GM19328 (cell line): ENCODE measurements around the gene WNT5A.

Experiments
- ATAC-seq: cut with Tn5 transposase; IDR thresholded peaks from one replicate; pipeline ENCODE4 v1.9.1; 2021; ENCODE audit warnings: mild to moderate bottlenecking, moderate library complexity; ENCODE audit not compliant: unreplicated experiment

WNT5A gene

DNA sequence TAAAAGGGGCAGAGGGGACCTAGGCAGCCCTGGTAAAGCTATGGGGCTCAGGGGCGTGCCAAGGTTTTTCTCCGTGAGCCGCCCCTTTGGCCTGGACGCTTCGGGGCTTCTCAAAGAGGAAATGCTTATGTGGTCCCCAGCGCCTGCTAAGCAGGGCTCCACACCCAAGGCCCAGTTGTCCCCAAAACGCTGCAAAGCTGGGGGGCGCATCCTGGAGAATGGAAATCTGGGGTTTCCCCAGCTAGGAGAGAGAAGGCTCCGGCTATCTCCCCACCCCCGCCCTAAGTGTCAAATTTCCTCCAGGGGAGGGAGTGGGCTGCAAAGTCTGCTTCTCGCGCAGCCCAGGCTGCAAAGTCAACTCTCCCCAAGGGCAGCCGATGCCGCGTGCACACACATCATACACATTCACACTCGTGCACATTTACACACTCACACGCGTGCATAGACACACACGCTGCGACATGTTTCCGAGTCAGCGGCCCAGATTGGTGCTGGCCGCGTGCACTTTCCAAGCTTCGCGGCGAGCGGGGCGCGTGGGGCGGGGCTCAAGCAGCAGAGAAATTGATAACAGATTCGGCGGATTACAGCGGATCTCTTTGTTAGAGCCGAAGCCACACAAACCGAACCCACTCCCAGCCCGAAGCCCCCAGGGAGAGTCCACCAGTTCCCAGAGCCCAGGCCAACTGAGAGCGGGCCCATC is 4.5 kb downstream of the WNT5A start:
- no peak for ATAC-seq

DNA sequence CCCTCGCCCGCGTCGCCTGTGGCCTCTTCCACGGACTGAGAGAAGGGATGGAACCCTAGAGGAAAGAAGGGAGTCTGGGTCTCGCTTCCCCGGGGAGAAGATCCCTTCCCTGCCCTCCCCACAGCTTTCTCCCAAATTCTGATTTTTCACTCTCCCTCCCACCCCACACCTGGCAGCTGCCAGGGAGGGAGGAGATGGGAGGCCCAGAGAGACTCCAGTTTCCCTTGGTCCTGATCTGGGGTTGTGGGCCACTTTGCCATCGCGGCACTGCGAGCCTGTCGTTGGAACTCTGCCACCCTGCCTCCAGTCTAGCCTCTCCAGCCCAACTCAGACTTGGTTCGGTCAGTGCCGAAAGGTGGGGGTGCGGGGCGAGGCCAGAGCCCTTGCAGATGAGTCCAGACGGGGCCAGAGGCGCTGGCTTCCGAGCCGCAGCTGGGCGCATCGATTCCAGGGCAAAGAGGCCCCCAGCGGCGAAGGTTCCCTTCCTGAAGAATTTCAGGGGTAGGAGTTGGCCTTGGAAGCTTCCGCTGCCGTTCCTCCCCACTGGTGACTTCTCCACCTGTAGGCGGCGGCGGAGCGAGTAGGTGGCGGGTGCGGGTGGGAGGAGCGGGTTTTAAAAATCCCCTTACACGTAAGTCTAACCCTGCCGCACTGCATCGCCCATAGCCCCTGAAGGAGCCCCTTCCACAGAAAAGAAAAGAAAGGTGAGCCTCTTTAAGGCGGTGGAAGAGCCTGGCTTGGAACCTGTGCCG is 5.2 kb downstream of the WNT5A start:
- no peak for ATAC-seq

DNA sequence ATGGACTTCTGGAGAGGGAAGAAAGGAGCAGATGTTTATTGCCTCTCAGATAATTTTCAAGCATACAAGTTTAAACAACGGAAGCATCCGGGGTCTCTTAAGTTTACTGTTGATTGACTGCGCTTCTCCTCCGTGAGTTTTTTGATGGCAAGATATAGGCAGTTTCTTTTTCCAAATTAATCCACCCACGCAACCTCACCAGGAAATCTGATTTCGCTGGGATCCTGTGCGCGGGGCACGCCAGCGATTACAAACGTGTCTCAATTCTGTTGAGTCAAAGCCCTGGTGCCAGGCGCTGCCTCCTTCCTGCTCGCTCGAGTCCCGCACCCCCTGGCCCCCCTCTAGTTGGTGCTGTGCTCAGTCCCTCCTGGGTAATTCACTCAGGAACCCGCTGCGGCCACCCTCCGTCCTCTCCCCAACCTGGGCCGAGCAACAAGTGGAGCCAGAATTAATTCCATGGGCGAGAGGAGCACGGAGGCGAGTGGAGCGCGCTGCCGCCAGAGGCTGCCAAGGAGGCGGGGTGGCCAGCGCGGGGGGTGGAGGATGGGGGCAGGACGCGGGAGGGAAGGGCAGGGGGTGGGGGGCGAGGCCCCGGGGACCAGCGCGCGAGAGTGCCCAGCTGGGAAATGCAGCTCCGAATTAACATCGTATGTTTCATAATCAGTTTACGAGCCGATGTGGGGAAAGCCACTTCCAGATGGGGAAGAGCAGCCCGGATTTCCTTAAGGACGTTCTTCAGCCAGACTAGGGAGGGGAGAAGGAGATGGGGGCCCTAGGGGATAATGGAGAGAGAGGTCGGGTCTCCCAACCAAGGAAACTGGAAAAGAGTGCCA is 6.0 kb downstream of the WNT5A start:
- ATAC-seq, result no peak

DNA sequence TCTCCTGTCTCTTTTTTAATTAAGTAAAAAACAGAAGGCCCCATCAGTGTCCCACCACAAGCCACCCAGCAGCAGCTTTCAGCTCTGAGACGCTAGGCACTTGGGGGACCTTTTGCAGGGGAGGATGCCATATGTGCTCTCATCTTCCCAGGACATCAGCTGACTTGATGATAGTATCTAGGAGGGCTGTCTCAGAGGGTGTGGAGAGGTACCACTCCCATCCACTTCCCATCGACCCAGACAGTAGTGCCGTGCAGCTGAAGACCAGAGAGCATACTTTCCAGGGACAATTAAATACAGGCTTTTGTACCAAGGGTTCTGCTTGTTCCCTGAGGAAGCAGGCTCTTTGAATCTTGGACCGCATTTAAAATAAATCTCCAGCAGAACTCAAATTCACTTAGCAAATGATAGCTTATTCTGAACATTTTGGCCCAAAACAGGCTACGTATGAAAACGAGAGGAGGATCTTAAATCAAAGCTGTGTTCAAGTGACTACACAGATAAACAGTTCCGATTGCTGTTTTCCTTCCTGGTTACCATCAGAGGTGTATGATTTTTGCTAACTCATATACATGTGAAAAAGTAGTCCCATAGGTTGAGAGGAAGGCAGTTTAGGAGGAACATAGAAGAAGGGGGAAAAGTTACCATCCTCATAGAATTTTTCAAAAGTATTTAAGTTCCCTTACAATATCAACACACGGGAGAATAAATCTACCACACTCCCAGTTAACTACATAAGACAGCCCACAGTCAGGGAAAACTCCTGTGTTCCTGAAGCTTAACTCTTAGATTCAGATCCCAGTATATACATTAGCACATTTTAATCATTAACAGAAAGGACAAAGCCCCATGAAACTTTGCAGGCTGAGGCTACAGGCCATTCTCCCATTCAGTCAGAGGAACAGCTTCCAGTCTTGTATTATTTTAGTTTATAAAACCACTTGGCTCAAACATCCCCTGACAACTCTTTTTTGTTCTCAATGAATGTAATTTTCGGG is 9.5 kb downstream of the WNT5A start:
- ATAC-seq, result no peak

DNA sequence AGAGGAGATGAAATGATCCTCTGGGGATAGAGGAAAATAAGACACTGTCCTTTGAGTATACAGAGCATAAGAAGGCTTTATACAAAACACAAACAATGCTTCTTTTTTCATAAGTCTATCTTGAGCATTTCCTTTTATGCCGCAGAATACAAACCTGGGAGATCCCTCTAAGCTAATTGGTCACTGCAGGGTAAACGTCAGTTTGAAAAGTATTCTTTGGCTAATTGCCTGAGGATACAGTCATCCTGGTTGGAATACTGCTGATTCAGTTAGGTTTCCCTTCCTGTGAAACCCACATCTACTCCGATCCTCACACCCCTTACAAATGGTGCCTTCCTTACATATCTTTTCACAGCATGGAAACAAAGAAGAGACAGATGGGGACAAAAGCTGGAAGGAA is 10.6 kb downstream of the WNT5A start:
- ATAC-seq, result no peak

DNA sequence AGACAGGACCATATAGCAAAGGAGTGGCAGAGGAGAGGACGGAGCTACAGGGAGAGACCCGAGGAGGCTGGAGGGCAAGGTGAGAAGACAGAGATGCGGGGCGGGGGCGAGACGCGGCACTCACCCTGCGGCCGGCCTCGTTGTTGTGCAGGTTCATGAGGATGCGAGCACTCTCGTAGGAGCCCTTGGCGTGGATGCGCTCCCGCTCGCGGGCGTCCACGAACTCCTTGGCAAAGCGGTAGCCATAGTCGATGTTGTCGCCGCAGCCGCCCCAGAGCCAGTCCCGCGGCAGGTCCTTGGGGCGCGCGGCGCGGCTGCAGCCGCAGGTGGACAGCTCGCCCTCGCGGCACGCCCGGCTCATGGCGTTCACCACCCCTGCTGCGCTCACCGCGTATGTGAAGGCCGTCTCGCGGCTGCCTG is 12.9 kb downstream of the WNT5A start:
- ATAC-seq, result no peak

DNA sequence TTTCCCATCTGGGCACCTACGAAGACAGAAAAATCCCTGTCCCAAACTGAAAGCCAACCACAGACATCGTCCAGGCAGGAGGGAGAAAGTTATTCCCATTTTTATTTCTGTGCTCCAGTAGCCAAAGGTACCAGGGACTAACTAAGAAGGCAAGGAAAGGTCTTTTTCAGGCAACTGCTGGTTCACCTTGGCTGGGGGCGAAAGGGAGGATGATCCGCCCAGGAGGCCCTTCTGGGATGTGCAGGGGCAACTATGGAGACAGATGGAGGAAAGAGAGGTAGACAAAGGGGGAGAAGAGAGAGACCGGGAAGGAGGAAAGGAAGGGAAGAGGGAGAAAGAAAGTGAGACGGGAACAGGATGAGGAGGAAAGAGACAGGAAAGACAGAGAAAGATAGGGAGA is 13.3 kb downstream of the WNT5A start:
- ATAC-seq, result no peak

DNA sequence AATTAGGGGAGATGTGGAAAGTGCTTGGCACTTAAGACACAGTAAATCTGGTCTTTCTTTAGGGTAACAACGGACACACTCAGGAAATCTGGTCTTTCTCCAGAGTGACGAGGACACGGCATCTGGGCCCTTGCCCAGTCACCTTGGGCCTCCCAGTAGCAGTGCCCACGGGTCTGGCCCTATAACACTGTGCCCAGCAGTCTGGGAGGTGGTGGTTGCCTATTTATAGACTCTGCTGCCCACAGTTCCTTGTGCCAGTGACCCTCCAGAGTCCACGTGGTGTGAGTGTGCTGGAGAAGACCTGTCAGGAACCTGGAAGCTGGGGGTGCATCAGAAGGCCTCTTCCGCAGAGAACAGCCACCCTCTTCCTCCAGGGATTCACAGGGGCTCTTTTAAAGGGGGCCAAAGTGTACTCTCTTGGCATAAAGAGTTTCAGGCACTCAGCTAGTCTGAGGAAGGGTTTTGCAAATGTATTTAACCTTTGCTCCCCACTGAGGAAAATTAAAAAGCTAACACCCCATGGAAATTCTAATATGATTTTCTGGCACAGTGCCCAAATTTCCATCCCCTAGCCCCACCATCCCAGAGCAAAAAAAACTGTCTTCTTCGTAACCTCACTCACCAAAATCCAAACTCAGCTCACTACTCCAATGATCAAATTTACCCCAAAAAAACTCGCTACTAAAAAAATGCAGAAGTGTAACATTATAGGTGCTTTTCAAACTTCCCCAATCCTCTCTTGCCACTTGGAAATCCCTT is 15.4 kb downstream of the WNT5A start:
- ATAC-seq, result no peak

DNA sequence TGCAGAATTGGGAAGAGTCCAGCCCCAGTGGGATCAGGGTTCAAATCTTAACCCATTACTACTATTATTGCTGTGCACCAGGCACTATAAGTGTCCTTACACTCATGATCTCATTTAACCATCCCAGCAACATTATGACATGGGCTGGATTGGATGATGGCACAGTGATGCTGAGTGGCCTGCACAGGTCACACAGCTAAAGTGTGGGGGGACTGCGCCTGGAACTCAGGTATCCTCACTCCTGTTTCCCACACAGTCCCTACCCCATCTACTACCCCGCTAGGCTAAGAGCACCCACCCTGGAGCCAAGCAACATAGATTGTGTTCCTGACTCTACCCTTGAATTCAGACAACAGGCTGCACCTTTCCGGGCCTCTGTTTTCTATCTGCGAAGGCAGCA is 16.0 kb downstream of the WNT5A start:
- ATAC-seq, result no peak

DNA sequence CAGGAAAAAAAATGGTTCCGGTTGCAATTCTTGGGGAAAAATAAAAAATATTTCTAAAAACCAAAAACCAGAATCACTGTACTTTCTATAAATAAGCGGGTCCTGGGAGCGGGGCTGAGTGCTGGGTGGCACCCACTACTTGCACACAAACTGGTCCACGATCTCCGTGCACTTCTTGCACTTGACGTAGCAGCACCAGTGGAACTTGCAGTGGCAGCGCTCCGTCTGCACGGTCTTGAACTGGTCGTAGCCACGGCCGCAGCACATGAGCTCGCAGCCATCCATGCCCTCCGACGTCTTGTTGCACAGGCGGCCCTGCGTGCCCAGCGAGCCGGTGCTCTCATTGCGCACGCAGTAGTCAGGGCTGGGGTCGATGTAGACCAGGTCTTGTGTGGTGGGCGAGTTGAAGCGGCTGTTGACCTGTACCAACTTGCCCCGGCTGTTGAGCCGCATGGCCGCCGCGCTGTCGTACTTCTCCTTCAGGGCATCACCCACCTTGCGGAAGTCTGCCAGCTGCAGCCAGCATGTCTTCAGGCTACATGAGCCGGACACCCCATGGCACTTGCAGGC is 17.1 kb downstream of the WNT5A start:
- ATAC-seq, result no peak

DNA sequence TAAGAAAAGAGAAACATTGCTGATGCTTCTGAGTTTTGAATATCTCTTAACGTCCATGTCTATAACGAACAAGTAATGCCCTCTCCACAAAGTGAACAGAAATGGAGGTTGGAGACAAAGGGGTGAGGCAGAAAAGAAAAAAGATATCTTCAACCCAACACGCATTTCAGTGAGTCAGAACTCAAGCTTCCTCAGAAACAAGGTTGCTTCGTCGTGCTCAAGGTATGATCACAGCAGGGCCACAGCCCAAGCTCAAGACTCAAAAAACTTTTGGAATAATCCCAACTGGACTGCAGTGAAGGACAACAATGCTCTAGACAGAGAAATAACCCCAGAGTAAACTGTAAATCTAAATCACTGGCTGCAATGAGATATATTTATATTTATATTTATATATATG is 18.9 kb downstream of the WNT5A start:
- no peak for ATAC-seq

DNA sequence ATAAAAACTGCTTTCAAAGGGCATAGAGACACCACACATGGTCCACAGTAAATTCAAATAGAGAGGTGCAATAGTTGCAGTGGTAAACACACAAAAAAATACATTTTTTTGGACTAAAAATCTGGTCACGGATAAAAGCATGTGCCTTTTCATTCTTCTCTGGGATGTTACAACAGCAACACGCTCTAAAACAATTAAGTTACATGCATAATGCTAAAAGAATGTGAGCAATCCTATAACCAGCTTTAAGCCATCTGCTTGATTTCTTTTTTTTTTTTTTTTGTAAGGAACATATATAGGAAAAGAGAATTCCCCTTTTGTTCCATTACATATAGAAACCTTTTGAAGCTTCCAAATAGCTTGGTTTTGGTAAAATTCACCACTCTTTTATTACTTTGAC is 20.0 kb downstream of the WNT5A start:
- no peak for ATAC-seq

DNA sequence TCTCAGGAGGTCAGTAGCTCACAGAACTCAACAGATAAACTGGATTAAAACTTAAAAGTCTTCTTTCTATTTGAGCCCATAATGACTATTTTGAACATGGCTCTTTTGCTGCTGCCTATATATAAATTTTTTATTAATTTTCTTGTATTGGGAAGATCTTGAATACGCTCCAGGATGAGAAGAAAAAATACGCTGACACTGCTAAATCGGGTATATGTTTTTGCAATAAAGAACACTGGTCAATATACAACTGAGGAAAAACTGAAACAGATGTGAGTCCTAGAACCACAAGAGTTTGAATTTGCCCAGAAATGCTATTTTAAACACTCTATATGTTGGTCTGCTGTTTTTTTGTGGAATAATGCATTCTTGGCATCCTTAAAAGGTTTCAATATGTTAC is 20.6 kb downstream of the WNT5A start:
- no peak for ATAC-seq

DNA sequence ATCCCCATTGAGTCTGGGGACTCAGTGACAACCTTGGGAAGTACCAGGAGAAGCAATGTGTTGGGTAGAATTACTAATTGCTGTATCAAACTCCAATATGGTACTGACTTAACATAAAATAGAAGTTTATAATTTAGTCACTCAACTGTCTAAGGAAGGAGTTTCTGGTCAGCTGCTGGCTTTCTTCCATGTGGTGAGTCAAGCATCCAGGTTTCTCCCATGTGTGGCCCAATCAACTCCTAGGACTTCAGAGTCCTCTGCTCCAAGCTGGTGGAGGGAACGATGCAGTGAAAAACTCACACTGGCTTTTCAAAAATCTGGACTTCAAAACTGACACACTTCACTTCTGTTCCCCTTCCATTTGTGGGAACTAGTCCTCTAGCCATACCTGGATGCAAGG is 25.2 kb downstream of the WNT5A start:
- no peak for ATAC-seq

DNA sequence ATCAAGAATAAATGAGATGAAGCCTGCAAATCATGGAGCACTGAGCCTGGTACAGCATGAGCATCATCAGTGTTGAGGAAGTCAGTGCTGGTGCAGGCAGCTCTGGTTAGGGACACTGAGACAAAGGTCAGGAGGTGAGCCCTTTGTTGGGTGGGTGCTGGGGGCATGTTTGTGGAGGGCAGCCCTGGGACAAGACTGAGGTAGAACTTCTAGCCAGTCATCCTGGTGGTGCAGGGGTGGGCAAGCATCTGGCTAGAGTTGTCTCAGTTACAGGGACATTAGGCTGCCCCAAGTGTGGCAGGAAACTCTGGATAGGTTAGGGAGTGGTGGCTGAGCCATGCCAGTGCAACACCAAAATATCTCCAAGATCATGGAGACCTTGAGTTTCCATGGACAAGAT is 27.3 kb downstream of the WNT5A start:
- no peak for ATAC-seq

DNA sequence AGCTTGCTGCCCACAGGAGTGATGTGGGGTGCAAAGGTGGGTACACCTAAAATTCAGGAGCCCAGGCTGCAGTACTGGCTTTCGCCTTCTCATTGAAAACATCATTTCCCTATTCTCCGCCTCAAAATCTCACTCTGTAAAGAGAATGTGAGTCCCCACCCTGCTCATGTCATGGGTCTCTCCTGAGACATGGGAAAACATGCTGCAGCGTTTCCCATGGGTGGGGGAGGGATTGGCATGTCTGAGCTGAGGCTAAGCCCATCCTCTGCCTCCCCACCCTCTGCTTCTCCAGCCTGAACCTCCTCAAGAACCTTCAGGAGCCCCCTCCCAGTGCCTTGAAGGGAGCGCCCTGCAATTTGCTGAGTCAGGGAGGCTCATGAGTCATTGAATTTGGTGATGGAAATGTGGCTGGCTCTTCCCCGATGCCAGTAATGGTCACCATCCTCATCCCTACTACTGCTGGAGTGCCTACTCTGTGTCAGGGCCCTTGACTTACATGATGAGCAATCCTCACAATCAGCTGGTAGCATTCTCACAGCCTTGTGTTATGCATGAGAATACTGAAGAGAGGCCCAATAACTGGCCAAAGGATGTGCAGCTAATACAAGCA is 28.8 kb downstream of the WNT5A start:
- ATAC-seq, result no peak

DNA sequence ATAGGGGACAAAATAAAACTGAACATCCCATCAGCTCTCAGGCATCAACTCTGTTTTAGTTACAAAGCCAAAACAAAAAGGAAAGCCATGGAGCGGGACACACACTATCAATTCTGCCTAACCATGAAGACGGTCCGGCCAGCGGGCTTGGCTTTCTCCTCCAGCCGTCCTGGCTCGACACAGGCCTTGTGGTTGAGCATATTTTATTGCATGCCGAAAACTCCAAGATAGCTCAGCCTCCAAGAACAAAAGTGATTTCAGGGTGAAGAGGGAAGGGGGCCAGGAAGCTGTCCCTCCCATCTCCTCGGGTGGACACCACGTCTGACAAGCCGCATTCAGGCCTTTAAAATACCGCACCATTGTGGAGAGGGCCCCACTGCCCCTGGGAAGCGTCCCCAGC is 31.2 kb downstream of the WNT5A start:
- ATAC-seq, result no peak

DNA sequence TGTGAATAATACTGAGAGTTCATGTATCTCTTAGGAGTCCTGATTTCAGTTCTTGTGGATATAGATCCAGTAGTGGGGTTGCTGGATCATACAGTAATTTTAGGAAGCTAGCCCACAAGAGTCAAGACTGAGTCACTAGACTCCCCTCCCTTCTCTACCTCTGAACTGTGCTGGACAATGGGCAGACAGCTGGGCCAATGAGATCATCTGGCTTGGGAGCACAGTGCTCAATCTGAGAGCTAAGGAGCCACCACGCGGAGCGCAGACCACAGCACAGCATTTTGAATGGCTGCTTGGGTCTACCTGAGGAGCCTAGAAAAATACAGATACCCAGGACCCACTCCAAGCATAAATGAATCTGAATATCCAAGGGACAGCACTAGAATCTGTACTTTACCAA is 32.5 kb downstream of the WNT5A start:
- no peak for ATAC-seq

DNA sequence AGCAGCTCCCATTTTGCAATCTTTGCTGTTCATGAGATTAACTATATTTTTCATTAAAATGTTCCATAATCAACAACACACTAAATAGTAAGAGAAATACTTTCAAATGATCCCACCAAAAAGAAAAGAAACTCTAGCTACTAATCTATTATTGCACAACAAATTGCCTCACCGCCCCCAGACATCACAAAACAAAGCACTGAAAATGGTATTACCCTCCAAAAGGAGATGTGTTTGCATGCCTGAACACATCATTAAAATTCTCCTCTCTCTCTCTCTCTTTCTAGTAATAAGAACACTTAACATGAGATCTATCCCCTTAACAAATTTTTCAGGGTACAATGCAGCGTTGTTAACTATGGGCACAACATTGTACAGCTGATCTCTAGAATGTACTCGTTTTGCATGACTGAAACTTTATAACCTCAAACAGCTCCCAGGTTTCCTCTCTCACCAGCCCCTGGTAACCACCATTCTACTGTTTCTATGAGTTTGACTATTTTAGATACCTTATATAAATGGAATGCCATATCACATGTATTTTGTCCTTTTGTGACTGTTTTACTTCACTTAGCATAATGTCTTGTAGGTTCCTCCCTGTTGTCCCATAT is 33.1 kb downstream of the WNT5A start:
- no peak for ATAC-seq
